NCI-H146 treated with DMSO at 0.1 percent for 48 hours (cell line): ENCODE results near the gene APAF1.
"Not testable (repeated sequence)": the region's sequence is repeated elsewhere in the genome, so short reads cannot be mapped to it uniquely, and the experiment has no call there.

Experiments used
- DNase-seq: peaks from one replicate; lab custom pipeline; 2025; ENCODE audit not compliant: unreplicated experiment; lab: John Stamatoyannopoulos, UW

APAF1 gene, protein sequence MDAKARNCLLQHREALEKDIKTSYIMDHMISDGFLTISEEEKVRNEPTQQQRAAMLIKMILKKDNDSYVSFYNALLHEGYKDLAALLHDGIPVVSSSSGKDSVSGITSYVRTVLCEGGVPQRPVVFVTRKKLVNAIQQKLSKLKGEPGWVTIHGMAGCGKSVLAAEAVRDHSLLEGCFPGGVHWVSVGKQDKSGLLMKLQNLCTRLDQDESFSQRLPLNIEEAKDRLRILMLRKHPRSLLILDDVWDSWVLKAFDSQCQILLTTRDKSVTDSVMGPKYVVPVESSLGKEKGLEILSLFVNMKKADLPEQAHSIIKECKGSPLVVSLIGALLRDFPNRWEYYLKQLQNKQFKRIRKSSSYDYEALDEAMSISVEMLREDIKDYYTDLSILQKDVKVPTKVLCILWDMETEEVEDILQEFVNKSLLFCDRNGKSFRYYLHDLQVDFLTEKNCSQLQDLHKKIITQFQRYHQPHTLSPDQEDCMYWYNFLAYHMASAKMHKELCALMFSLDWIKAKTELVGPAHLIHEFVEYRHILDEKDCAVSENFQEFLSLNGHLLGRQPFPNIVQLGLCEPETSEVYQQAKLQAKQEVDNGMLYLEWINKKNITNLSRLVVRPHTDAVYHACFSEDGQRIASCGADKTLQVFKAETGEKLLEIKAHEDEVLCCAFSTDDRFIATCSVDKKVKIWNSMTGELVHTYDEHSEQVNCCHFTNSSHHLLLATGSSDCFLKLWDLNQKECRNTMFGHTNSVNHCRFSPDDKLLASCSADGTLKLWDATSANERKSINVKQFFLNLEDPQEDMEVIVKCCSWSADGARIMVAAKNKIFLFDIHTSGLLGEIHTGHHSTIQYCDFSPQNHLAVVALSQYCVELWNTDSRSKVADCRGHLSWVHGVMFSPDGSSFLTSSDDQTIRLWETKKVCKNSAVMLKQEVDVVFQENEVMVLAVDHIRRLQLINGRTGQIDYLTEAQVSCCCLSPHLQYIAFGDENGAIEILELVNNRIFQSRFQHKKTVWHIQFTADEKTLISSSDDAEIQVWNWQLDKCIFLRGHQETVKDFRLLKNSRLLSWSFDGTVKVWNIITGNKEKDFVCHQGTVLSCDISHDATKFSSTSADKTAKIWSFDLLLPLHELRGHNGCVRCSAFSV (N-terminal part only)

DNA sequence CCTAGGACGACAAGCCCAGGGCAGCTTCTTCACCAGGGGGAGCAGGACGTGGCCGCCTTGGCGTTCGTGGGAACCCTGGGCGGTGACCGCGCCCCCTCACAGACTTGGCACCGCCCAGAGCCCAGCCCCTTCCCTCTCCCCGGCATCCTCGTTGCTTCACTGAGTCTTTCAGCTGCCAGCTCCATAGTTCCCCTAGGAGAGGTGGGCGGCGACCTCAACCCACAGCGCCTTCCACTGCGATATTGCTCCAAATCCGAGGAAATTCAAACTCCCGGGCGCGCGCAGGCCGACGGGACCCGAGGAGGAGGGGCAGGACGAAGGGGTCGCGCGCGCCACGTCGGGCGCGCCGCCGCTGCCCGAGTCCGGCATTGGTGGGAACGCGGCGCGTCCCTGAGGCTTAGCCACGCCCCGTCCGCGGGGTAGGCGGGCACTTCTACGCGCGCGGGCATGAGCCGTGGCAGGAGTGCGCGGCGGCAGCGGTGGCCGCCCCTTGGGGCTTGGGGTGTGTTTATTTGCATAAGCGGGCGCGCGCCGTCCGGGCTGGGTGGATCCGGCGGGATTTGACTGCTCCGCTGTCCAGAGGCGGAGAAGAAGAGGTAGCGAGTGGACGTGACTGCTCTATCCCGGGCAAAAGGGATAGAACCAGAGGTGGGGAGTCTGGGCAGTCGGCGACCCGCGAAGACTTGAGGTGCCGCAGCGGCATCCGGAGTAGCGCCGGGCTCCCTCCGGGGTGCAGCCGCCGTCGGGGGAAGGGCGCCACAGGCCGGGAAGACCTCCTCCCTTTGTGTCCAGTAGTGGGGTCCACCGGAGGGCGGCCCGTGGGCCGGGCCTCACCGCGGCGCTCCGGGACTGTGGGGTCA is at the start of gene APAF1, which contains the start of gene IKBIP:
Gene APAF1 (plus strand): TSS at position 579 of the 860 bp plus-strand sequence. CDS start 3,070 bp downstream, outside the sequence.
Gene IKBIP (minus strand): TSS at position 77 of the 860 bp plus-strand sequence. CDS start 87 bp downstream, outside the sequence.
- DNase-seq = peak; percentile 95

DNA sequence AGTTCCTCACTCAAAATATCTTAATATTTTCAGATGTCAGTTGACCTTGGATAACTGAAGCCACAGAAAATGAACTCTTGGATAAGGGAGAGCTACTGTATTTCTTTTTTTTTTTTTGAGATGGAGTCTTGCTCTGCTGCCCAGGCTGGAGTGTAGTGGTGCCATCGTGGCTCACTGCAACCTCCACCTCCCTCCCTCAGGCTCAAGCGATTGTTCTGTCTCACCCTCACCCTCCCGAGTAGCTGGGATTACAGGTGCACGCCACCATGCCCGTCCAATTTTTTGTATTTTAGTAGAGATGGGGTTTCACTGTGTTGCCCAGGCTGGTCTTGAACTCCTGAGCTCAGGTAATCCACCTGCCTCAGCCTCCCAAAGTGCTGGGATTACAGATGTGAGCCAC is 47.8 kb upstream of the APAF1 start:
- DNase-seq = not testable (repeated sequence)

DNA sequence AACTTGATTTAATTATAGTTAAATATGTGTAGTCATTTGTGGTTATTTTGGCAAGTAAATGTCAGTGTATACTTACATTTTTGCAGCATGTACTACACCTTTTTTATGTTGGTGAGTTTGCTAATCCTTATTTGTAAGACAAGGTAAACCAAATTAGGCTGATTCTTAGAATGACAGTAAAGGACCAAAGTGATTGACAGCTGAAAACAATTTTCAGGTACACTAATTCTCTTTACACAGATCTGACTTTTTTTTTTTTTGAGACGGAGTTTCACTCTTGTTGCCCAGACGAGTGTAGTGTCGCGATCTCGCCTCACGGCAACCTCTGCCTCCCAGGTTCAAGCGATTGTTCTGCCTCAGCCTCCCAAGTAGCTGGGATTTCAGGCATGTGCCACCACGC is 43.2 kb upstream of the APAF1 start:
- no peak for DNase-seq

DNA sequence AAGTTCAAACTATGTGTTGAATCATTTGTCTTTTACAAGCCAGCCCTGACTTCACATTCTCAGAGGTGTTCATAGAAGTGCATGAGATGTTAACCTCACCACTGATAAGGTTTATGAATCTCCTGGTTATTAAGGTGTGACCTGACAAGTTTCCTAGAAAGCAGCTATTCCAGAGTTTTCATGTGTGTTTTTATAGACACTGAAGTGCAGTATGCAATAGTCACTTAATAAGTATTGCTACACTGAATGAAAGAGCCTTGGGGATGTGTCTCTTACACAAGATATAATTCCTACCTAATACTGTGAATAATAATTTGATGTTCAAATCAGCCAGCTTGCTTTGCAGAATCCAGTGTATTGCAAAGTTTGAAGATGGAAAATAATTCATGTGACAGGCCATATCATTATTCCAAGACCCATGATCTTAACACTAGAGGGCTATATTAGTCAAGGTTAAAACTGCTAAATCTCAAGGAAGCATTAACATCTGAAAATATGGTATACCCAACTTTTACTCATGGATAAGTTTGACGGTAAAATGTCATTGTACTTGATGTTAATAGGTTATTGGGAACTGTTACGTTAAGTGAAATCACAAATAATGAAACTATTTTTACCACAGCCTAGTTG is 38.6 kb upstream of the APAF1 start:
- DNase-seq = no peak

DNA sequence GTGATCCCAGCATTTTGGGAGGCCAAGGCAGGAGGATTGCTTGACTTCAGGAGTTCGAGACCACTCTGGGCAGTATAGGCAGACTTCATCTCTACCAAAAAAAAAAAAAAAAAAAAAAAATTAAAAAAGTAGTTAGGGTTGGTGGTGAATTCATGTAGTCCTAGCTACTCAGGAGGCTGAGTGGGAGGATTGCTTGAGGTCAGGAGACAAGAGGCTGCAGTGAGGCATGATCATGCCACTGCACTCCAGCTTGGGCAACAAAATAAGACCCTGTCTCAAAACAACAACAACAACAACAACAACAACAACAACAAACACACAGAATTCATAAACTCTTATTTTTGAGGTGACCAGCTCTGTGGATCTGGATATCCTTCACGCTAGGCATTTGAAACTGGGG is 34.5 kb upstream of the APAF1 start:
- DNase-seq = no peak

DNA sequence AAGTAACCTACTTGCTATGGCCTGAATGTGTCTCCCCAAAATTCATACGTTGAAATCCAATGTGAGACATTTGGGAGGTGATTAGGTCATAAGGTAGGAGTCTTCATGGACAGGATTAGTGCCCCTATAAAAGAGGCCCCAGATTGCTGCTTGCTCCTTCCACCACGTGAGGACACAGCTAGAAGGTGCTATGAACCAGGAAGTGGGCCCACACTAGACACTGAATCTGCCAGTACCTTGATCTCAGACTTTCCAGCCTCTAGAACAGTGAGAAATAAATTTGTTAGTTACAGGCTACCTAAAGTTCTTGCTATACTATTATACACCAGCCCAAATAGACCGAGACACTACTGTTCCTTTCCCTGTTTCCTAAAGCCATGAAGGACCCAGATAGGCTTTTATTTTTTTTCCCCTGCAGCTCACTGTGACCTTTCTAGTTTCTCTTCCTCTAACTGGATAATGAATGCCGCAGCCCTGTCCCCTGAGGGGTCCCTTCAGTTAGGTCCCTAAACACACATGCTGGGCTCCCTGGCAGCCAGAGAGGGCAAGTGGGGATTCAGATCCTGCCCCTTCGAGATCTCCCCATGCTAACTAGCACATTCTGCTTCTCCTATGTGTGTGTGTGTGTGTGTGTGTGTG is 32.3 kb upstream of the APAF1 start:
- DNase-seq = no peak

DNA sequence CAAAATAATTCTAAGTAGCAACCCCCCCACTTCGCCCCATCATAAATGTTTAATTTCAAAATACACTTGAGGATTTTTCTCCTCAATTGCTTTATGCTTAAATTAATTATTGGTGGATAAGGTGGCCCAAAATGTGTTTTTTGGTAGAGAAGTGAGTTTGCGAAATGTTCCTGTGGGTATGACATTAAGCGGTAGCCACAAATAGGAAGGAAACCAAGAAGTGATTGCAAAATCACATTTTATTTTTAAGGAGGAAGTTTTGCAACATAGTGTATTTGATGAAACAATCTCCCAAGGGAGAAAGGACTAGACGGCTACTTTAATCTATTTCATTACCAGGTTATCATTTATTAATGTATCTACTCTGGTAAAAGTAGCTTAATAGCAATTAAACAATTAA is 26.1 kb upstream of the APAF1 start:
- DNase-seq = no peak

DNA sequence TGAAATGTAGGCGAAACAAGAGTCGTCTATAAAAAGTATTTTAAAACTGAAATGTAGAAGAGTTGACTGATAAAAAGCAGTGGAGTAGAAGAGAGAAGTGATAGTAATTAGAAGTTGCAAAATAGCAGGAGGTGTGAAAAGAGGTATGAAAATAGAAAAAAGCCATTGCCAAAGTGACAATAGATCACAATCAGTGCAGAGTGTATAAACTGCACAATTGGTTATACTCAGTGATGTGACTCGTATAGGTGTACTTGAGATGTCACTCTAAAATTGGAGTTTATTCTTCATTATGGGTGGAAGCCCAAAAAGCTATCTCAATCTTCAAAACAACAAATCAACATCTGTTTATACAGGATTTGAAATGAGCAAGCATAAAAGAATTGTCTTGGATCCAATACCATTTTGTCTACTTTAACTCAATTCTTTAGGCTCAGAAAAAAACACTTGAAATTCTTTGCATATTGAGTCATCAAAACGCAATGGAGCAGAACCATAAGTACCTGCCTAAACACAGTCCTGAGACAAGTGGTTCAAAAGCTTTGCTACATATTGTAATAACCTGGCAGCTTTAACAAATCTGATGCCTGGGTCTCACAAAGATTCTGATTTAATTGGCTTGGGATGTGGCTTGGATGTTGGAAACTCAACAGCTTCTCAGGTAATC is 9.3 kb upstream of the APAF1 start:
- DNase-seq = no peak

DNA sequence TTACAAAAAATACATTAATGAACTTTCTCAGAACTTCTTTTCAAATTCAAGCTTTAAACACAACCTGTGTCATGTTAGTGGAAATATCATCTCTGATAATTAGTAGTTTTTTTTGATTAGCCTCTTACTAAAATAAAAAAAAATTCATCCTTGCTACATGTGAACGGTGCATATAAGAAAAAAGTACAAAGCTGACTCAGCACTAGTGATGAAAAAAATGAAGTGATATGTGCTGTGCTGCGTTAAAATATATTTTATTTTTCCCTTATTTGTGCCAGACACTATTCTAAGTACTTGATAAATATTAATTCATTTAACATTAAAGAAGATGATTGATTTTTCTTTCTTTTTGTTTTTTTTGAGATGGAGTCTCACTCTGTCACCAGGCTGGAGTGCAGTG is 8.0 kb upstream of the APAF1 start:
- DNase-seq = no peak

DNA sequence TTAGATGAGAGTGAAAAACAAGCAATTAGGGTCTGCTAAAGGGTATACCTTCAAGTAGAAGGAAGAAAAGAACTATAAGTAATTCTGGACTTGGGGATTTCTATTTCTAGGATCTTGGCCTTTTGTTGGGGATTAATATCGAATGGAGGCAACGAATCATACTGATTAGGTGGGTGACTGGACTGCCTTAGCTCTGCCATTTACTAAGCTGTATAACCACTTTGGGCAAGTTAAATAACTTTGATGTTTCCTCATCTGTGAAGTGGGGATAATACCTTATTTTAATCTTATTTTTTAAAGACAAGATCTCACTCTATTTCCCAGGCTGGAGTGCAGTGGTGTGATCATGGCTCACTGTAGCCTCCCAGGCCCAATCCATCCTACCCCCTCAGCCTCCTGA is 7.1 kb upstream of the APAF1 start:
- no peak for DNase-seq

DNA sequence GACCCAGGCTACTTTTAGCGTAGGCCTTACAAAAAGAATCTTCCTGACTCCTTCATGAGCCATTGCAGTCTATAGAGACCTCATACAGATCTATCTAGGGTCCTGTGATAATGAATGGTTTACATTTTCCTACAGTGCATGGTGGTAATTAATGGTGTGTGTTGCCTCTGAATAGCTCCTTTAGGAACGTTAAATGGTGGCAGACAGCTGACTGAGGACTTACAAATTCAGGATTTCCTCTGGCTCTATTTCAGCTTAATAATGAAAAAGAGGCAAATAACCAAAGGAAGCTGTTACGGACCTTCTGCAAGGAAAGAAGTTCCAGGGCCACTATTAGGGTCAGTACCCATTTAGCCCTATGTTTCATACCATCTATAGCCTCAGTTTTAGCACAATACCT is 5.6 kb upstream of the APAF1 start:
- DNase-seq = no peak

DNA sequence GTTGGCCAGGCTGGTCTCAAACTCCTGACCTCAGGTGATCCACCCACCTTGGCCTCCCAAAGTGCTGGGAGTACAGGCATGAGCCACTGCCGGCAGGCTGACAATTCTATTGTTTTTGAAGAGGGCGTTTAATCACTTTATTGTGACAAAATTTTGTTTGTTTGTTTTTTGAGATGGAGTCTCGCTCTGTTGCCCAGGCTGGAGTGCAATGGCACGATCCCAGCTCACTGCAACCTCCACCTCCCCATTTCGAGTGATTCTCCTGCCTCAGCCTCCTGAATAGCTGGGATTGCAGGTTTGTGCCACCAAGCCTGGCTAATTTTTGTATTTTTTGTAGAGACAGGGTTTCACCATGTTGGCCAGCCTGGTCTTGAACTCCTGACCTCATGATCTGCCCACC is 2.3 kb upstream of the APAF1 start:
- not testable (repeated sequence) for DNase-seq

DNA sequence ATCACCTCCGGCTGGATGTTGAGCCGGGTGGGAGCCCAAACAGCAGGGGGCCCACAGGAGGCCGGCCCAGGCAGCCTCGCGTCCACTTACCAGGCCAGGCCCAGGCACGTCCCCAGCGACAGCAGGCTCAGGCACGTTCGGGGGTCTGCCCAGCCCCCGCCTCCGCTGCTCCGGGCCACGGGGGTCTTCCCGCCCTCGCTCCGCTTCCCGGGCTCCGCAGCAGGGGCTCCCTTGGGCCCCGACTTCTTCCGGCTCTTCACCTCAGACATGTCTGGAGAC is 718 bp upstream of the APAF1 start:
- peak; percentile 70 for DNase-seq

DNA sequence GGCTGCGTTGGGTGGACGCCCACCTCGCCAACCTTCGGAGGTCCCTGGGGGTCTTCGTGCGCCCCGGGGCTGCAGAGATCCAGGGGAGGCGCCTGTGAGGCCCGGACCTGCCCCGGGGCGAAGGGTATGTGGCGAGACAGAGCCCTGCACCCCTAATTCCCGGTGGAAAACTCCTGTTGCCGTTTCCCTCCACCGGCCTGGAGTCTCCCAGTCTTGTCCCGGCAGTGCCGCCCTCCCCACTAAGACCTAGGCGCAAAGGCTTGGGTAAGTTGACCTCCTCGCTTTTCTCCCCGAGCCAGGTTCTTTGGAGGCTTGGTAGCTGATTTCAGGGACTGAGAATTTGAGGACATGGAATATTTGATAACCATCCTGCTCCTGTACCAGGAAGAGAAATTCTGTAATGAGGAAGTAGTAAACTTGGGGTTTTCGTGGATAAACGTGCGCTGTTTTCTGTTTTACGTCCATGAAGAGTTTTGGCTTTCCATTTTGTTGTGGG is 530 bp downstream of the APAF1 start:
- DNase-seq = no peak

DNA sequence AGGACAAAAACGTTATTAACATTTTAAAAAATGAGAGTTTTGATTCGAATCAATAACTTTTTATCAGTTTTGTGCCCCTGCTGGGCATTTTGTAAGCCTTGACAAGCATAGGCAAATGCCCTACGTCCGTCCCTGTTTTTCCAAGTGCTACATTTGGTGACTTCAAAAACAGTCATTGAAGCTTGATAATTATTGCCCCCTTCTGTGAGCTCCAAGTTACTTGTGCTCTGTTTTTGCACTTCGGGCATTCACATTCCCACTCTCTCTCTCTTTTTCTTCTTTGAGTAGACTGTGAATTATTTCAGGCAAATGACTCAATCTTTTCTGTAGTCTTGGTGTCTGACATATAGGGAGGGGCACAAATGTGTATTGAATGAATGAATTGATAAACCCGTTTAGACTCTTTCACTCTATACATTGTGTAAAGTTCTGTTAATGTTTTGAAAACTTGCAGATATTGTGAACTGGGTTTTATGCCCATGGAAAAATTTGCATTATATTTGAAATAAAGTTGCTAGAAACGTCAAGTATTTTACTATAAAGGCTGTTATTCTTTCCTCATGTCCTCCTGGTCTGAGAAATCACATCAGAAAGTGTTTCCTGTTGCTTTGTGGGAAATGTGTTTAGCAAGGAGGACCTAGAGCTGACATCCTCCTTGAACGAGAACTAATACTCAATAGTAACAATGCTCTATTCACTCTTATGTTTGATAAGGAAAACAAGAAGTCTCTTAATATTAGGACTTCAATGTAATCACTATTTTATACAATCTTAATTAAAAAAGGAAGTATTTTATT is 1.4 kb downstream of the APAF1 start:
- no peak for DNase-seq

DNA sequence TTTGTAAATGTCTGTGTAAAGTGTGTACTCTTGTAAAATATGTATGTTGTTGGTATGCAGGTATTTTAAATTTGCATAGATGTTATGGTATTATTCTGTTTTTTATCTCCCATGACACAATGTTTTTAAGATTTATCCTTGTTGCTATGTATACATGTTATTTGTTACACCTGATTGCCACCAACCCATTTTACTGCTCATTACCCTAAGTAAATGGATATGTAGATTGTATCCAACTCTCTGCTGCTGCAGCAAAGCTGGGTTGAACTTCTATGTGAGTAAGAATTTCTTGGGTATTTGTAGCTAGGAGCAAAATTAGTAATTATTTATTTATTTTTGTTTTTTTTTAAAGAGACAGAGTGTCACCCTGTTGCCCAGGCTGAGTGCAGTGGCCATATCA is 6.2 kb downstream of the APAF1 start:
- DNase-seq = no peak

DNA sequence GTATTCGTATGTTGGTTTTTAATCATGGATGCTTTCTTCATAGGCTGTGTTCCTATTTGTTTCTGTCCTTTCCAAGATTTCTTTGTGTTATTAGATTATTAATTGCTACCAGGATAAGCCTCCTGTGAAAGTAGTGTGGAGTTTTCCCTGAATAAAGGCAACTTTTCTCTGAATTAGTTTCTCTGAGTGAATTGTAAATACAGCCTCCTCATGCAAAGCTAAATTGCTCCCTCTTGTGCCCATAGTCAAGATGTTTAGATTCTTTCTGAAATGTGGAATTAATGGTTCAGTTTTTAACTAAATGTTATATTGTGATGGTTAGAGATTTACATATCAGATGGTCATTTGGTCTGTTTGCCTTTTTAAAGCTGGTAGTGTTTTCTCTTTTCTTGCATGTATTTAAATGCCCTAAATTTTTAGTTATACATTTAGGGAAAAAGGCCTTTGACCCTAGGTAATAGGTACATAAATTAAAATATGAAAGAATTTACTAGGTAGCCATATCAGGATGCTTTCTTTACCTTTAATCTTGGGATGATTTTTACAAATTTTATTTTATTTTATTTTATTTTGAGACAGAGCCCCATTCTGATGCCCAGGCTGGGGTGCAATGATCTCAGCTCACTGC is 8.9 kb downstream of the APAF1 start:
- peak; percentile 39 for DNase-seq
